CD4-positive, alpha-beta T cell (primary cell): ENCODE results near the gene DNAJC4. TPM values are rescaled to one million over a fixed set of nuclear protein-coding genes. Genes with fewer than 3 reads are reported as not detected.
"Not testable (repeated sequence)": the region's sequence is repeated elsewhere in the genome, so short reads cannot be mapped to it uniquely, and the experiment has no call there.

Experiments used
- ATAC-seq: fragments of 200-7000 bp; cut with Tn5 transposase; one replicate; pipeline ENCODE4 v1.10.0; 2022; ENCODE audit warnings: mild to moderate bottlenecking; ENCODE audit not compliant: poor library complexity
- CTCF ChIA-PET: fragments of 350-600 bp; sonication (Branson Sonifier 250); formaldehyde crosslinking; loops from one replicate; lab custom pipeline; 2021; ENCODE audit warnings: antibody characterized with exemption, inconsistent platforms; lab: Charles Lee
- POLR2A ChIA-PET: fragments of 350-600 bp; sonication (Branson Sonifier 250); formaldehyde crosslinking; loops from one replicate; lab custom pipeline; 2021; ENCODE audit warnings: antibody characterized with exemption, inconsistent platforms; lab: Charles Lee
- DNase-seq, 14 experiments: peaks; one replicate each; pipeline ENCODE4 v3.0.0-alpha.2; 2013 to 2020; ENCODE audit warnings: mixed read lengths in 2 of 14
- H3K27ac ChIP-seq, 2 donors: one replicate each; pipeline versions ENCODE4 v1.5.1 to v1.7.0; 2013; ENCODE audit warnings: low read length in 2 of 2, low read depth in 1 of 2, mild to moderate bottlenecking in 1 of 2
- H3K27me3 ChIP-seq, 2 experiments: 1 replicate in 1 of 2; 2 replicates in 1 of 2; pipeline versions ENCODE4 v1.6.1 to v1.7.0; 2013; ENCODE audit warnings: low read length in 2 of 2, control low read depth in 1 of 2, mild to moderate bottlenecking in 1 of 2, moderate library complexity in 1 of 2; ENCODE audit not compliant: insufficient read depth in 2 of 2, control insufficient read depth in 1 of 2
- H3K36me3 ChIP-seq: one replicate; pipeline ENCODE4 v1.6.1; 2013; ENCODE audit warnings: low read length, control low read depth; ENCODE audit not compliant: insufficient read depth
- H3K4me1 ChIP-seq: one replicate; pipeline ENCODE4 v1.6.1; 2013; ENCODE audit warnings: low read length, control low read depth; ENCODE audit not compliant: insufficient read depth
- H3K4me3 ChIP-seq: one replicate; pipeline ENCODE4 v1.5.1; 2013; ENCODE audit warnings: mild to moderate bottlenecking, low read length, moderate library complexity
- H3K9me3 ChIP-seq, 2 experiments: 1 replicate in 1 of 2; 2 replicates in 1 of 2; pipeline versions ENCODE4 v1.6.1 to v1.7.0; 2013; ENCODE audit warnings: low read length in 2 of 2, mild to moderate bottlenecking in 2 of 2, control low read depth in 1 of 2, moderate library complexity in 1 of 2; ENCODE audit not compliant: control insufficient read depth in 1 of 2, insufficient read depth in 1 of 2
- H3K27ac Mint-ChIP-seq: one replicate; pipeline ENCODE4 v1.8.0; 2020; ENCODE audit warnings: mixed read lengths
- H3K27me3 Mint-ChIP-seq: one replicate; pipeline ENCODE4 v1.8.0; 2021; ENCODE audit warnings: mixed read lengths
- H3K36me3 Mint-ChIP-seq: one replicate; pipeline ENCODE4 v1.8.0; 2021; ENCODE audit warnings: low read depth, mixed read lengths
- H3K4me1 Mint-ChIP-seq: one replicate; pipeline ENCODE4 v1.8.0; 2021; ENCODE audit warnings: low read depth, mixed read lengths
- H3K4me3 Mint-ChIP-seq: one replicate; pipeline ENCODE4 v1.8.0; 2020; ENCODE audit warnings: mild to moderate bottlenecking, mixed read lengths
- H3K9me3 Mint-ChIP-seq: one replicate; pipeline ENCODE4 v1.8.0; 2020; ENCODE audit warnings: mixed read lengths
- intact Hi-C, 2 experiments: fragments of 100-400 bp; cut with DNase I in 1 of 2; cut with micrococcal nuclease in 1 of 2; formaldehyde crosslinking; loops; one replicate each; pipeline versions ENCODE4 v1.15.1 to v1.9.0; 2023 to 2025; cut with DNase I, micrococcal nuclease
- total RNA-seq, 174 experiments: library from RNA in 2 of 174; stranded (reverse) in 2 of 174; gene quantifications; one replicate each; pipeline ENCODE4 v1.2.3 and lab custom pipeline; 2021 to 2026
- TF ChIP-seq, protein P1 (sequence below): fragments of 200-600 bp; IDR thresholded peaks from one replicate; pipeline ENCODE4 v1.8.0; 2022; ENCODE audit warnings: antibody characterized with exemption, mild to moderate bottlenecking

DNAJC4 gene
- total RNA-seq, 2 experiments from 2014 or later = 35.9 to 37.9 TPM

DNA sequence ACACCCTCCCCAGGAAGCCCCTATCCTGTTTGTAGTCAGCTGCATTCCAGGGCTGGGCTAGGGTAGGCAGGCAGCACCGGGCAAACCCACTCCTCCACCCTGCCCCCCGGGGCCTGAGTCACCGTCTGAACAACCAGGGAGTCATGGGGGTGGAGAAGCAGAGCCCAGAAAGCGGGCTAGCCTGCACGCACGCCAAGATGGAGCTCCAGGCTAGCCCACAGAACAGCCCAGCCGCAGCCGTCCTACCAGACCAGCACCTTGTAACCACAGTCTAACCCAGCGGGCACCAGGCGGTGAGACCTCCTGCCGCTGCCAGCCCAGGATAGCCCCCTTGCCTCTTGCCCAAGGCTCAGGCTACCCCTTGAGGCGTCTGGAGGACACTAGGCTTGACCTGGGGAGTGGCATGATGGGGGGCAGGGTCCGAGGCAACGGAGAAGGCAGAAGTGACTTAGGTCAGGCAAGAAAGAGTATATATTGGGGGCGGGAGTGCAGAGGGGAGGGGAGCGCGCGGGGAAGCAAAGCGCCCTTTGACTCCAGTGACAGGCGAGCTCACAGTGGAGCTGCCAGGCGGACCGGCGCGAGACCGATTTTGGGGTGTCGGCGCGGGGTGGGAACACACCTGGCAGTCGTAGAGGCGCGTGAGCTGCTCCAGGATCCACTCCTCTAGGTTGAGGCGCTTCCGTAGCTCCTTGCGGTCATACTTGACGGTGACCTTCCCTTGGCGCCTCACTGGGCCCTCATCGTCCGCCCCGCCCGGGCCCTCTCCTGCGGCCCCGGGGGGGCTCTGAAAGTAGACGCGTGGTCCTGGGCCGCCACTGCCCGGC is 15.7 kb downstream of the DNAJC4 start:
- POLR2A ChIA-PET = interaction anchor here (0.6 to 6.2 kb wide), 17 partner anchors 10 to 1391 kb away, joined by 3 to 65 read pairs (median 5); partner anchors contain the start of genes BAD, DNAJC4, ESRRA and FERMT3
- no peaks in the 10 kb centered on the region for H3K9me3 Mint-ChIP-seq
- peak overlapping the region; percentile 82 for H3K27ac Mint-ChIP-seq
- H3K4me3 Mint-ChIP-seq = peak overlapping the region; percentile 94
- Histone ChIP-seq H3K9me3 (no peaks in the 10 kb centered on the region), H3K36me3 (peaks cover 10% of the 10 kb centered on the region), H3K27ac (peak overlapping the region in 1 of 2 donors; percentile 48), H3K4me3 (peak overlapping the region; percentile 64), H3K4me1 (peaks cover 59% of the 10 kb centered on the region), H3K27me3 (no peaks in the 10 kb centered on the region)
- no peak for ATAC-seq
- H3K4me1 Mint-ChIP-seq = peaks cover 42% of the 10 kb centered on the region
- intact Hi-C loops = no loop called here
- TF ChIP-seq, protein P1, sequence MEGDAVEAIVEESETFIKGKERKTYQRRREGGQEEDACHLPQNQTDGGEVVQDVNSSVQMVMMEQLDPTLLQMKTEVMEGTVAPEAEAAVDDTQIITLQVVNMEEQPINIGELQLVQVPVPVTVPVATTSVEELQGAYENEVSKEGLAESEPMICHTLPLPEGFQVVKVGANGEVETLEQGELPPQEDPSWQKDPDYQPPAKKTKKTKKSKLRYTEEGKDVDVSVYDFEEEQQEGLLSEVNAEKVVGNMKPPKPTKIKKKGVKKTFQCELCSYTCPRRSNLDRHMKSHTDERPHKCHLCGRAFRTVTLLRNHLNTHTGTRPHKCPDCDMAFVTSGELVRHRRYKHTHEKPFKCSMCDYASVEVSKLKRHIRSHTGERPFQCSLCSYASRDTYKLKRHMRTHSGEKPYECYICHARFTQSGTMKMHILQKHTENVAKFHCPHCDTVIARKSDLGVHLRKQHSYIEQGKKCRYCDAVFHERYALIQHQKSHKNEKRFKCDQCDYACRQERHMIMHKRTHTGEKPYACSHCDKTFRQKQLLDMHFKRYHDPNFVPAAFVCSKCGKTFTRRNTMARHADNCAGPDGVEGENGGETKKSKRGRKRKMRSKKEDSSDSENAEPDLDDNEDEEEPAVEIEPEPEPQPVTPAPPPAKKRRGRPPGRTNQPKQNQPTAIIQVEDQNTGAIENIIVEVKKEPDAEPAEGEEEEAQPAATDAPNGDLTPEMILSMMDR = no peak
- CTCF ChIA-PET = interaction anchor here (0.6 to 3.9 kb wide), 9 partner anchors 11 to 60 kb away, joined by 3 to 15 read pairs (median 8); partner anchors contain the start of genes NUDT22, STIP1 and TRPT1
- peak; percentile 20 to 89 (median 64) for DNase-seq
- H3K36me3 Mint-ChIP-seq = peaks cover 19% of the 10 kb centered on the region
- H3K27me3 Mint-ChIP-seq = no peaks in the 10 kb centered on the region

DNA sequence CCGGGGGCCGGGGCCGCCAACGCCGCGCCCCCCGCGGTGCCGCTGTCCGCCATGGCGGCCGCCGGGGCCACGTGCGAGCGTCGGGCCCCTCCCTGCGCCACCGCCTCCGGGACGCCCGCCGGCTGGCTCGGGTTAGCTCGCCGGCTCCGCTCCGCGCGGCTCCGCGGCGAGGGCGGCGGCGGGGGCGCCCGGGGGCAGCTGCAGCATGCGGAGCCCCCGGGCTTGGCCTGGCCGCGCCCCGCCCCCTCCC is 16.2 kb downstream of the DNAJC4 start:
- DNase-seq, H3K27ac ChIP-seq, intact Hi-C loops, H3K9me3 ChIP-seq, H3K27me3 ChIP-seq, H3K9me3 Mint-ChIP-seq, H3K27me3 Mint-ChIP-seq: not testable (repeated sequence)
- Mint-ChIP-seq H3K27ac (peak overlapping the region; percentile 42), H3K4me1 (peaks cover 36% of the 10 kb centered on the region), H3K4me3 (peak overlapping the region; percentile 91), H3K36me3 (peaks cover 14% of the 10 kb centered on the region)
- H3K36me3 ChIP-seq = peaks cover 10% of the 10 kb centered on the region
- ChIA-PET POLR2A (interaction anchor here (0.8 to 6.2 kb wide), 12 partner anchors 14 to 261 kb away, joined by 3 to 65 read pairs (median 13); partner anchors contain the start of genes BAD, ESRRA, FERMT3 and GPR137), CTCF (interaction anchor here (1.0 to 3.9 kb wide), 8 partner anchors 12 to 61 kb away, joined by 3 to 15 read pairs (median 9); partner anchors contain the start of genes NUDT22, STIP1 and TRPT1)
- peaks cover 61% of the 10 kb centered on the region for H3K4me1 ChIP-seq
- ATAC-seq = peak; percentile 19
- peak overlapping the region; percentile 90 for H3K4me3 ChIP-seq

DNA sequence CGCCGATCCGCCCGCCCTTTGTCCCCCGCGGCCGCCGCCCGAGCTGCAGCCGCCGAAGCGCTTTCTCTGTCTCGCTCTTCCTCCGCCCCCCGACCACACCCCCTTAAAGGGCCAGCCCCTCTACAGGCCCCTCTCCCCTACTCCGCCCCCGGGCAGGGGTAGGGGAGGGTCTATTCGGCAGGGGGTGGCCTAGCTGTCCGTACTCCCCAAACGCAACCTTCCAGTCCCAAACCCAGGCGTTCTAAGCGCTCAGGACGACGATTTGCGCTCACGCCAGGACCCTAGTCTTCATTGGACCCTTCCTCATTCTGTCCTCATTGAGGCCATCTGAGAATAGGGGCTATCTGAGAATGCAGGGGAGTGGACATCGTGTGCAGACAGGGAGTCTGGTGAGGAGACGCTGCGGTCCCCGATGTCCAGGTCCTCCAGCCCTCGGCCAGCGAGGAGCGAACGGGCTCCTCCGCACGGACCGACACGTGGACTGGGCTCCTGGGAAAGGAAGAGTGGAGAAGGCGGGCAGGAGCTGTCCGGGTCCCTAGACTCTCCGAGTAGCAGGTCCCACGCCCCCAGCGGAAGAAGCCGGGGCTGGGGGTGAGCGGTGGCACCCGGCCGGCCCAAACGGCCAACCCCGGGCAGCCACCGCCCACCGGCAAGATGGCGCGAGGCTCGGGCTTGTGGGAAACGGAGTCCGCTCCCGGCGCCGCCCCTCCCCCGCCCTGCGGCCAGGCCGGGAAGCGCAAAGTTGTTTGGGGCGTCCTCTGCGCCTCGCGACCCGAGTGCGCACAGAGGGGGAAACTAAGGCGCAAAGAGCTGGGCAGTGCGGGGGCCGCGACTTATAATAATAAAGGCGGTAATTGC is 16.8 kb downstream of the DNAJC4 start, which contains the start of gene PPP1R14B:
PPP1R14B (minus strand) TSS at position 73 of the 858 bp plus-strand sequence. CDS start 270 bp downstream, outside the sequence.
- peaks cover 10% of the 10 kb centered on the region for H3K36me3 ChIP-seq
- H3K4me3 ChIP-seq = peak within 1 kb of the TSS; percentile 90
- Mint-ChIP-seq H3K9me3 (no peaks in the 10 kb centered on the region), H3K36me3 (peaks cover 12% of the 10 kb centered on the region), H3K27me3 (no peaks in the 10 kb centered on the region), H3K4me3 (peak within 1 kb of the TSS; percentile 94), H3K27ac (peak within 1 kb of the TSS; percentile 82), H3K4me1 (peaks cover 41% of the 10 kb centered on the region)
- peaks cover 61% of the 10 kb centered on the region for H3K4me1 ChIP-seq
- H3K27me3 ChIP-seq = no peaks in the 10 kb centered on the region
- H3K27ac ChIP-seq = peak within 1 kb of the TSS; percentile 48 to 57
- ATAC-seq (peak; percentile 63), DNase-seq (peak; percentile 60 to 89 (median 76))
- POLR2A ChIA-PET = interaction anchor here (0.8 to 6.2 kb wide), 12 partner anchors 14 to 261 kb away, joined by 3 to 65 read pairs (median 13); partner anchors contain the start of genes BAD, ESRRA, FERMT3 and GPR137
- CTCF ChIA-PET = interaction anchor here (1.0 to 3.9 kb wide), 7 partner anchors 12 to 61 kb away, joined by 3 to 15 read pairs (median 8); partner anchors contain the start of genes NUDT22, STIP1 and TRPT1
- TF ChIP-seq, protein P1 = no peak
- no peaks in the 10 kb centered on the region for H3K9me3 ChIP-seq
- intact Hi-C loops = loop anchor here (1.0 kb wide), 2 partner anchors 22 to 23 kb away; no protein-coding TSS in a partner anchor
